Loucy (cell line): ENCODE measurements around the gene NCAM1.

Experiments
- EZH2phosphoT487 ChIP-seq: fragments of 200-600 bp; IDR thresholded peaks from 2 replicates; pipeline ENCODE4 v1.6.1; 2018; ENCODE audit warnings: antibody characterized with exemption, mild to moderate bottlenecking, moderate library complexity, borderline replicate concordance
- TF ChIP-seq, protein P1 (sequence below): fragments of 200-600 bp; sonication (generic); conservative IDR thresholded peaks from 2 replicates; pipeline ENCODE4 v1.5.1; 2014; ENCODE audit warnings: mild to moderate bottlenecking, antibody characterized with exemption, low read length

DNA sequence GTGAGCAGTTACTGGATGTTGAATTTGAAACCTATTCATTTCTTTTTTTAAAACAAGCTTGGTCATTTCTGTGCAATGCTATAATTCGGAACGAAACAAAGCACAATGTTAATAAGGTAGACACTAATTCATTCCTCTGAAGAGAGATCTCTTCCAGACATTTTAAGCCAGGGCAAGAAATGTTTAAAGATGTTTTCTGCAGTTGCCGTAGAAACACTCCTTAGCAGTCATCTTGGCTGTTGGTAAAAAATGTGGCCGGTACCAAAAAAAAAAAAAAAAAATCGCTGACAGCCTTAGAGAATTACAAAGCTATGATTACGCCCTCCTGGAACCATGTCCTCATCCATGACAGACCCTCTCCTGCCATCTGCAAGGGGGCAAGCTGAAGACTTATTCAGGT lies 286.7 kb downstream of the NCAM1 start:
- TF ChIP-seq, protein P1, sequence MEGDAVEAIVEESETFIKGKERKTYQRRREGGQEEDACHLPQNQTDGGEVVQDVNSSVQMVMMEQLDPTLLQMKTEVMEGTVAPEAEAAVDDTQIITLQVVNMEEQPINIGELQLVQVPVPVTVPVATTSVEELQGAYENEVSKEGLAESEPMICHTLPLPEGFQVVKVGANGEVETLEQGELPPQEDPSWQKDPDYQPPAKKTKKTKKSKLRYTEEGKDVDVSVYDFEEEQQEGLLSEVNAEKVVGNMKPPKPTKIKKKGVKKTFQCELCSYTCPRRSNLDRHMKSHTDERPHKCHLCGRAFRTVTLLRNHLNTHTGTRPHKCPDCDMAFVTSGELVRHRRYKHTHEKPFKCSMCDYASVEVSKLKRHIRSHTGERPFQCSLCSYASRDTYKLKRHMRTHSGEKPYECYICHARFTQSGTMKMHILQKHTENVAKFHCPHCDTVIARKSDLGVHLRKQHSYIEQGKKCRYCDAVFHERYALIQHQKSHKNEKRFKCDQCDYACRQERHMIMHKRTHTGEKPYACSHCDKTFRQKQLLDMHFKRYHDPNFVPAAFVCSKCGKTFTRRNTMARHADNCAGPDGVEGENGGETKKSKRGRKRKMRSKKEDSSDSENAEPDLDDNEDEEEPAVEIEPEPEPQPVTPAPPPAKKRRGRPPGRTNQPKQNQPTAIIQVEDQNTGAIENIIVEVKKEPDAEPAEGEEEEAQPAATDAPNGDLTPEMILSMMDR: no peak
- no peak for TF ChIP-seq EZH2phosphoT487
